Activated CD4-positive, alpha-beta T cell treated with anti-CD3 and anti-CD28 coated beads, Interleukin-2, amount 10 ng/mL, durations not matched to agents 7 days and 5 days (primary cell): ENCODE measurements around the gene CAPN14. TPM values are rescaled to one million over a fixed set of nuclear protein-coding genes. Genes with fewer than 3 reads are reported as not detected.

ENCODE experiments used
- CTCF ChIA-PET: fragments of 350-600 bp; sonication (Branson Sonifier 250); formaldehyde crosslinking; loops from one replicate; lab custom pipeline; 2021; ENCODE audit warnings: antibody characterized with exemption; lab: Charles Lee
- POLR2A ChIA-PET: fragments of 350-600 bp; sonication (Branson Sonifier 250); formaldehyde crosslinking; loops from one replicate; lab custom pipeline; 2021; ENCODE audit warnings: antibody characterized with exemption; lab: Charles Lee
- DNase-seq: peaks from one replicate; pipeline ENCODE4 v3.0.0-alpha.2; 2020
- H3K27ac Mint-ChIP-seq: one replicate; pipeline ENCODE4 v1.8.0; 2021; ENCODE audit warnings: mild to moderate bottlenecking, moderate library complexity, mixed read lengths
- H3K27me3 Mint-ChIP-seq: one replicate; pipeline ENCODE4 v1.8.0; 2021; ENCODE audit warnings: mixed read lengths
- H3K36me3 Mint-ChIP-seq: one replicate; pipeline ENCODE4 v1.8.0; 2021; ENCODE audit warnings: low read depth, mixed read lengths
- H3K4me1 Mint-ChIP-seq: one replicate; pipeline ENCODE4 v1.8.0; 2021; ENCODE audit warnings: mixed read lengths
- H3K4me3 Mint-ChIP-seq: one replicate; pipeline ENCODE4 v1.8.0; 2021; ENCODE audit warnings: mild to moderate bottlenecking, moderate library complexity, mixed read lengths
- H3K9me3 Mint-ChIP-seq: one replicate; pipeline ENCODE4 v1.8.0; 2021; ENCODE audit warnings: mixed read lengths
- total RNA-seq, 2 experiments: library from RNA; stranded (reverse); gene quantifications; one replicate each; pipeline ENCODE4 v1.2.3, GENCODE V29; 2021

Gene CAPN14
- total RNA-seq, 2 experiments from 2014 or later = 0.10 to 0.12 TPM

DNA sequence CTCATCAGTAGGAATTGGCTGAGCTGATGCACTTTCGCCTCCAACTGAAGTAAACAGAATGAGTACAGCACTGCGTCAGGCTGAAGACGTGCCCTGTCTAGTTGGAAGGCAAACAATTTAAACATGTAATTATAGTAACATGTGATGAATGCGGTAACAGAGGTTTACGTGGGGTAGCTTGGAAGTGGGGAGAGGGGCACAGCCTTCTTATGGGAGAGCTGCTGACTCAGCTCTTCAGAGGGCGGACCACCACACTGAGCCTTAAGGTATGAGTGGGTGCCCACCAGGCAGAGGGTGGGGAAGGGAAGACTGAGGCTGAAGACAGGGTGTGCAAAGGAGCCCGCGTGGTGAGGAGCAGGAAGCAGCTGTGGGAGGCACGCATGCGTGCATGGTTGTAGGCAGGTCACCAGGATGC is 10.4 kb upstream of the CAPN14 start:
- no peak overlapping the region for H3K4me3 Mint-ChIP-seq
- no peaks in the 10 kb centered on the region for H3K4me1 Mint-ChIP-seq
- POLR2A ChIA-PET = no interaction called here
- no peak overlapping the region for H3K27ac Mint-ChIP-seq
- CTCF ChIA-PET = interaction anchor here (1.4 kb wide), 1 partner anchor 33 kb away, joined by 3 read pairs; no protein-coding TSS in a partner anchor
- no peak for DNase-seq
- H3K9me3 Mint-ChIP-seq = no peaks in the 10 kb centered on the region
- H3K36me3 Mint-ChIP-seq = no peaks in the 10 kb centered on the region
- peaks cover 21% of the 10 kb centered on the region for H3K27me3 Mint-ChIP-seq

DNA sequence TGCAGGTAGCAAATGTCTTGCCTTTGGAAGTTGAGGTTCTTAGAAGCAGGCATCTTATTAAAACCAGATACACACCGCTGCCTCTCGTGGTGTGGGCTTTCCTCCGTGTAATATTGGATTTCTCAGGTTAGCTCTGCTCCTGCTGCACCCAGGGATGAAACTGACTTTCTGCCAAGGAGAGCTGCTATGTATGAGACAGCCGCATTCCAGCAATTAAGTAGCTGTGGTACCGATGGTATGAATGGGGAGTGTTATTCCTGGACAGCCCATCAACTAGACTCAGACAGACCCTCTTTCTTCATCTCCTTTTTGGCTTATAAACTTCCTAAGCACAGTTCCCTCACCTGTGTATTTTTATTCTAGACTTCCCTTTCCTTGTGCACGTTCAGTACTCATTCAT is 9.8 kb upstream of the CAPN14 start:
- Mint-ChIP-seq H3K27me3 (peaks cover 21% of the 10 kb centered on the region), H3K36me3 (no peaks in the 10 kb centered on the region), H3K9me3 (no peaks in the 10 kb centered on the region), H3K4me3 (no peak overlapping the region), H3K4me1 (no peaks in the 10 kb centered on the region), H3K27ac (no peak overlapping the region)
- no peak for DNase-seq
- POLR2A ChIA-PET = no interaction called here
- CTCF ChIA-PET = interaction anchor here (1.4 kb wide), 1 partner anchor 34 kb away, joined by 3 read pairs; no protein-coding TSS in a partner anchor

DNA sequence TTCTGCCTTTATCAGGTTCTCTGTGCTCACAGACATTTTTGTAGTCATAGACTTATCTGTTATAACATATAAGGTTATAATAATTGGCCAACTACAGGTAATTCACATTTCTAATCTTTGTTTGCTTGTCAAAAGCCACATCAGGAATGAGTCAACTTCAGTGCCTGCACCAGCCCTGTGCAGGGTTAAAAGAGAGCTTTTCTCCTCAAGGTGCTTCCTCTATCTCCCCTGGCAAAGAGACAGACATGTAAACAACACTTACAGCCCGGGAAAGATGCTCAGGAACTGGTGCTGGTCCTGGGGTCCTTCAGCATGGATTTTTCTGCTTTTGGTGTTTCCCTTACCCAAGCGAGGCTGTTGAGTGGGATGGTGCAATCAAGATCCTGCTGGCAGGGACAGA is 9.0 kb upstream of the CAPN14 start:
- Mint-ChIP-seq H3K4me1 (peaks cover 5% of the 10 kb centered on the region), H3K9me3 (no peaks in the 10 kb centered on the region), H3K27ac (no peak overlapping the region), H3K4me3 (no peak overlapping the region), H3K36me3 (no peaks in the 10 kb centered on the region), H3K27me3 (peaks cover 25% of the 10 kb centered on the region)
- ChIA-PET CTCF (interaction anchor here (1.4 kb wide), 1 partner anchor 34 kb away, joined by 3 read pairs; no protein-coding TSS in a partner anchor), POLR2A (no interaction called here)
- no peak for DNase-seq

DNA sequence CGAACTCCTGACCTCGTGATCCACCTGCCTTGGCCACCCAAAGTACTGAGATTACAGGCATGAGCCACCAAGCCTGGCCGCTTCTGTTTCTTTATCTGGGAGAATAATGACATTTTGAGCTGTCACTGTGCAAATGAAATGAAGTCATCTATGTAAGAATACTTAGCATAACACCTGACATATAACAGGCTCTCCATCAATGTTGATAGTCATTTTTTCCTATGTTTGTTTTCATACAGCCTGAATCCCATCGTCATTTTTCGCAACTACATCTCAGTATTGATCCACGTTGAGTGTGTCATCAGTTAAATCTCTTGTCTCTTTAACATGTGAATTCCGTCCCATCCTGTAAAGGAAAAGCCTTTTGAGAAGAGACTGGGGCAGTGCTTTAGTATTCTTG is 6.4 kb upstream of the CAPN14 start:
- DNase-seq = no peak
- H3K9me3 Mint-ChIP-seq = no peaks in the 10 kb centered on the region
- no peak overlapping the region for H3K27ac Mint-ChIP-seq
- POLR2A ChIA-PET = no interaction called here
- peaks cover 11% of the 10 kb centered on the region for H3K27me3 Mint-ChIP-seq
- H3K4me1 Mint-ChIP-seq = peaks cover 16% of the 10 kb centered on the region
- CTCF ChIA-PET = no interaction called here
- no peaks in the 10 kb centered on the region for H3K36me3 Mint-ChIP-seq
- no peak overlapping the region for H3K4me3 Mint-ChIP-seq

DNA sequence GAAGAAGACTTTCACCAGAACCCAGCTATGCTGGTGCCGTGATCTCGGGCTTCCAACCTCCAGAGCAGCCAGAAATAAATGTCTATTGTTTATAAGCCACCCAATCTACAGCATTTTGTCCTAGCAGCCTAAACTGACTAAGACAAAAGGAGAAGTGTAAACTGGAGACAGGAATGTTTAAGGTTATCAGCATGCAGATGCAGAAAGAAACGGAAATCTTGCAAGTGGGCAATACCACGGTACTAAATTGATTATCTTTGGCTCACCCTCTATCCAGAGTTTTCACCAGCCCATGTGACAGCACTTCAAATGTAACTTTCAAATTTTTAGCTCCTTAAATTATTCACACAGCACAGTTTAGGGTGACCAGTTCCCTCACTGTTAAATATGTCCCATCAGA is 5.7 kb upstream of the CAPN14 start:
- DNase-seq = no peak
- peaks cover 19% of the 10 kb centered on the region for H3K4me1 Mint-ChIP-seq
- H3K27ac Mint-ChIP-seq = no peak overlapping the region
- no peaks in the 10 kb centered on the region for H3K9me3 Mint-ChIP-seq
- CTCF ChIA-PET = no interaction called here
- no peaks in the 10 kb centered on the region for H3K36me3 Mint-ChIP-seq
- H3K27me3 Mint-ChIP-seq = peaks cover 11% of the 10 kb centered on the region
- POLR2A ChIA-PET = no interaction called here
- no peak overlapping the region for H3K4me3 Mint-ChIP-seq

DNA sequence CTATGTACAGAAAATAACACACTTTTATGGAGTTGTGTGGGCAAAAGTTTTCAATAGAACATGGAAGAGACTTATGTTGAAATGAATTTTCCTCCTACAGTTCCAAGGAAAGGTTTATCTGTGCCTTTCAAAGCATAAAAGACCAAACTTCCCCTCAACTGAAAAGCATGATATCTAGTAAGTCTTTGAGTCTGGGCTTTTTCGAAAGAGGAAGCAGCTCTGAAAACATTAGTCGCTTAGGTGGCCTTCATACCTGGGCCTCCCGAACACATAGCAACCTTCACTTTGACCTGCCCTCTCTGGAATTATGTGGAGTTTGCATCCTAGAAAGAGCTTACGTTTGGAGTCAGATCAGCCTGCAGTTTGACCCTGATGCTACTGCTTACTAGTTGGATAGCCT is 4.8 kb upstream of the CAPN14 start:
- ChIA-PET POLR2A (no interaction called here), CTCF (no interaction called here)
- no peak overlapping the region for H3K4me3 Mint-ChIP-seq
- H3K4me1 Mint-ChIP-seq = peaks cover 27% of the 10 kb centered on the region
- H3K27ac Mint-ChIP-seq = no peak overlapping the region
- DNase-seq = no peak
- H3K9me3 Mint-ChIP-seq = no peaks in the 10 kb centered on the region
- H3K36me3 Mint-ChIP-seq = no peaks in the 10 kb centered on the region
- H3K27me3 Mint-ChIP-seq = peaks cover 11% of the 10 kb centered on the region

DNA sequence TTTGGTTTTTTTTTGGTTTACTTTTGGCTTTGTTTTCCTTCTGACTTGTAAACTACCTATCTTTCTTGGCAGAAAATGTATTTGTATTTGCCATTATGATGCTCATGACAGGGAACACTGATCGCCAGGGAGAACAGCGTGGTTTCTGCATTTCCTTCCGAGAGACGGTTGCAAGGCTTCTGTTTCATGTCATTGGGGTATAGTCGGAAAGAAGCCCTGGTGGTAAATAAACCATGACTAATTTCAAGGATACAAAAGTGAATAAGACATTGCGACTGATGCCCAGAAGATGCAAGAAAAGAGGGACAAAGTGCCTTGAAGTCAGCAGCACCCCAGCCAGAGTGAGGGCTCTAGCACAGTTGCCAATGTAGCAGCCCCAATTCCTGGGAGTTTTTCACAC is 4.2 kb upstream of the CAPN14 start:
- ChIA-PET POLR2A (no interaction called here), CTCF (no interaction called here)
- no peak overlapping the region for H3K4me3 Mint-ChIP-seq
- peaks cover 11% of the 10 kb centered on the region for H3K27me3 Mint-ChIP-seq
- H3K27ac Mint-ChIP-seq = no peak overlapping the region
- H3K4me1 Mint-ChIP-seq = peaks cover 31% of the 10 kb centered on the region
- no peaks in the 10 kb centered on the region for H3K9me3 Mint-ChIP-seq
- no peaks in the 10 kb centered on the region for H3K36me3 Mint-ChIP-seq
- no peak for DNase-seq

DNA sequence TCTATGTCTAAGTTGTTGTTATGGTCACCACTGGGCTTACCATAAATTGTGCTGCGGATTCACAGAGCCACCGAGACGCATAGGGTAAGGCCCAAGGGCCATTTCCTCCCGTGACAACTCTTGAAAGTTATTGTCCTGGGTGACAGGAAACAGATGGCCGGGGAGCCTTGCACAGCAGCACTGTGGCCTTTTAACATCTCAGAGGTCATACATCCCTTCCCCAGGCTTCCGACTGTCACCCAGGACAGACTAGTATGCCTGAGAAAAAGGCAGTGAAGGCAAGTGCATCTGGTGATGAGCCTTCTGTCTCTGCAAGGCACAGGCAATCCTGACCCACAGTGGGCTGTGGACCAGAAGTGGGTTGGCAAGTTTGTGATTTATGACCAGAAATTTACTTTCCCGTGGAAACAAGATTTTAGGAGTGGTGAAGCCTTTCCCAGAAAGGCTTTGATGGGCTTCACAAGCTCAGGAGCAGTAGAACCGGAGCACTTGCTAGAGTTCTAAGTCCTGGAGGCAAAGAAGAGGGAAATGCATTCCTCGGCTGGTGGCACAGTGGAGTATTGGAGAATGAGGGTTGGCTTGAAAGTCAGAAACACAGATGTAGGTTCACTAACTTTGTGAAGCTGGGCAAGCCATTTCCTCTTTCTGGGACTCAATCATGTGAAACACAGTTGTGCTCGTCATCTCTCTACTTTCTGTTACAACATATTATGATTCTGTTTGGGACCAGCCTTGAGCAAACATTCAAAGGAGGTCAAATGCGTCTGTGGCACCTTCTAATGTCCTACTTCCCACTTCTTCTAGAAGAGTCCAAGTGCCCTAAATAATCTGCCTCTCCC is 2.0 kb upstream of the CAPN14 start:
- Mint-ChIP-seq H3K4me3 (no peak overlapping the region), H3K4me1 (peaks cover 42% of the 10 kb centered on the region), H3K9me3 (no peaks in the 10 kb centered on the region), H3K27me3 (peaks cover 9% of the 10 kb centered on the region), H3K27ac (no peak overlapping the region), H3K36me3 (no peaks in the 10 kb centered on the region)
- ChIA-PET POLR2A (no interaction called here), CTCF (interaction anchor here (1.0 kb wide), 1 partner anchor 26 kb away, joined by 3 read pairs; no protein-coding TSS in a partner anchor)
- DNase-seq = no peak

DNA sequence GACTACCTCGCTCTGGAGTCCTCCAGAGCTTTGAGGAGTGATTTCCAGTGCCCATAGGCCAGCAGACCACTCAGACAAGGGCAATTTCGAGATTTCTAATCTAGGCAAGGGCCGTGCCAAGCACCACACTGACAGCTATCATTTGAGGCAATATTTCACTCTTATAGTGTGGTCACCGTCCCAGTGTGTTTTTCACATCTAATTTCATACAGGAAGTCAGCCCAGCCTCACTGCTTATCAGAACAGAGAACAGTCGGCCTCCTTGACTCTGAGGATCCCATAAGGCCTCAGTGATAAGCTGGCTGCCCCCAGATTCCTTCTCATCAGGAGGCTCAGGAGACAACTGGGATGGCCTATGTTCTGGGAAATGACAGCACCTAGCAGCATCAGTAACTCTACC is 581 bp downstream of the CAPN14 start:
- Mint-ChIP-seq H3K4me3 (no peak overlapping the region), H3K27me3 (peaks cover 4% of the 10 kb centered on the region), H3K36me3 (no peaks in the 10 kb centered on the region), H3K27ac (no peak overlapping the region), H3K4me1 (peaks cover 46% of the 10 kb centered on the region), H3K9me3 (no peaks in the 10 kb centered on the region)
- CTCF ChIA-PET = interaction anchor here (1.3 kb wide), 1 partner anchor 47 kb away, joined by 4 read pairs; no protein-coding TSS in a partner anchor
- DNase-seq = no peak
- POLR2A ChIA-PET = no interaction called here

DNA sequence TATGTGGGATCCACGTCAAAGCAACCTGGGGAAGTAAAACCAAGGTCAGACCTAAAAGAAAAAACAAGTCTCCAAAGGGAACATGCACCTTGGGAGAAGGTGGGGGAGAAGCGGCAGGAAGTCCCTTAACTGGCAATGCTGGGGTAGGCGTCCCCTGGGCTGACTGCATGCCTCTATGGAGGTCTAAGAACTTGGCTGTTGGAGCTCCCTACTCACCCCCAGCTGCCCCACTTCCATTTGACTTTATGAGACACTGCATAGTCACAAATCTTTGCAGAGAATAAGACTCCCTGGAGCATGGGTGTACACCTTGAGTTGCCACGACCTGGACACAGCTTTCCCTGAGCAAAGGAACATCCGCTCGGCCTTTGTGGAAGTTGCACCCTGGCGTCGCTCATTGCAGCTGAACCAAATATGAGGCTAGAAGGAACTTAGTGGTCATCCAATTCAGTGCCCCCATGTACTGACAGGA is 2.8 kb downstream of the CAPN14 start:
- Mint-ChIP-seq H3K27ac (no peak overlapping the region), H3K4me3 (no peak overlapping the region), H3K36me3 (no peaks in the 10 kb centered on the region), H3K9me3 (no peaks in the 10 kb centered on the region), H3K27me3 (no peaks in the 10 kb centered on the region), H3K4me1 (peaks cover 36% of the 10 kb centered on the region)
- no peak for DNase-seq
- ChIA-PET CTCF (no interaction called here), POLR2A (interaction anchor here (0.7 kb wide), 1 partner anchor 84 kb away, joined by 3 read pairs; no protein-coding TSS in a partner anchor)

DNA sequence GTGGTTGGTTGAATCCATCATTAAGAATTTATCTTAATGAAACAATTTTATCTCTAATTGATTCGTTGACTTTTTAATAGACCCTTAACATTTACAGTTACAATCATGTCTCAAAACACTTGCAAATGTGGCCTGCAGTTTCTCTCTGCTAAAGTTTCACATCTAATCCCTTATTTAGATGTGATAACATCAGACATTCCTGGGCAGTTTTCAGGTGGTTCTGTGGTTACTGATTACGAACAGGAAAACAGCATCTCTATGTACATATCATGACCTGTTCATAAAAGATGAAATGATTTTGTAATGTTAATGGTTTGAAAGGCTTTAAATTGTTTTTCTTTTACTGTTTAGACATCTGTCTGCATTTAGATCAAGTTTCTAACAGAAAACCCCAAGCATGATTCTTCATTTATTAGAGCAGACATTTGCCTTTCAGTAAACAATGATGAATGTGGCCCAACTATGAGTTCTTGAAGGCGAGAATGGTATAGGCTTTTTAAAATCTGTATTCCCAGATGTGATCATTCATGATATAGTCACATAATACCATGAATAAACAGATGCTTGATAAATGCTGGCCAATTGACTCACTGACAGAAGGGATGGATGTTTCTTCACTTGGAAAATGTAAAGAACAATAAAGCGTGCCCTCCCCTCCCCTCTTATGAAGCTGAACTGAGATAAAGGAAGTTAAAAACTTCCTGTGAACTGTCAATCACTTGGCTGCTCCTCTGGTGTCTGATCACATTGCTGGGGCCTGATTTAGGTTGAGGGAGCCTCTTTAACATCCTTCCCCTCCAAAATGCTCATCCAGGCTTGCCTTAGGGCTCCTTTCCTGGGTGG is 3.5 kb downstream of the CAPN14 start:
- no peak for DNase-seq
- H3K27me3 Mint-ChIP-seq = no peaks in the 10 kb centered on the region
- ChIA-PET CTCF (no interaction called here), POLR2A (interaction anchor here (0.7 kb wide), 1 partner anchor 84 kb away, joined by 3 read pairs; no protein-coding TSS in a partner anchor)
- peaks cover 30% of the 10 kb centered on the region for H3K4me1 Mint-ChIP-seq
- no peaks in the 10 kb centered on the region for H3K9me3 Mint-ChIP-seq
- no peak overlapping the region for H3K4me3 Mint-ChIP-seq
- no peaks in the 10 kb centered on the region for H3K36me3 Mint-ChIP-seq
- H3K27ac Mint-ChIP-seq = no peak overlapping the region

DNA sequence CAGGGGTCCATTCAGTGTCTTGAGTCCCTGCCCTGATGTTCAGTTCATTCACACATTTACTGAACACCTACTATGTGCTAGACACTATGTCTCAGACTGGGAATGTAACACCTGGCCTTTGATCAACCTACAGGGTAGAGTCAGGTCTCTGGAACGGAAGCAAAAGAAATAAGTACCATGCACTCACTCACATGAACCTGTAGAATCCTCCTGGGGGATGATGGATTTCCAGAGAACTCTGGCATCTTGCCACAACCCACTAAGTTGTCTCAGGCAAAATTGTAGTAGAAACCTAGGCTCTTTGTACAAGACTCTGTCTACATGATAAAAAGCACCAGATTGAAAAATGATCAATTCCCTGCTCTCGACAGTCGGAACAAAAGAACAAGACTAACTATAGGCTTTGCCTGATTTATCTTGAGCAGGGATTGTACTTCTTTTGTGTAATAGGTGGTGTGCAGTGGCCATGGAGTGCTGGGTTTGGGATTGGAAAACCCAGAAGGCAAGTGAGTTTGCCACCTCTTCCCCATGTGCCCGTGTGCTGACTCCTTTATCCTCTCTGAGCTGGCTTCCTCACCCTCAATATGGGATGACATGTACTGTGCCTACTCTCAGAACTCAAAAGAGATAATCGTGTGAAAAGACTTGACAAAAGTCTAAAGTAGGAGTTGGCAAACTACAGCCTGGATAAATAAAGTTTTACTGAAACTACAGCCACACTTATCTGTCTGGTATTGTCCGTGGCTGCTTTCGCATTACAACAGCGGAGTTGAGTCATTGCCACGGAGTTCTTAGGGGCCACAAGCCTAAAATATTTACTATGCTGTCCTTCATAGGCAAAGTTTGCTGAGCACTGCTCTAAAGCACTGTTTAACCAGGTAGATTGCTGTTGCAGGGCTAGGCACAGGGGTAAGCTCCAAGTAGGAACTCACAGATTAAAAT is 4.4 kb downstream of the CAPN14 start:
- H3K27me3 Mint-ChIP-seq = no peaks in the 10 kb centered on the region
- no peaks in the 10 kb centered on the region for H3K36me3 Mint-ChIP-seq
- ChIA-PET CTCF (no interaction called here), POLR2A (no interaction called here)
- no peak overlapping the region for H3K4me3 Mint-ChIP-seq
- DNase-seq = no peak
- no peaks in the 10 kb centered on the region for H3K9me3 Mint-ChIP-seq
- no peak overlapping the region for H3K27ac Mint-ChIP-seq
- peaks cover 26% of the 10 kb centered on the region for H3K4me1 Mint-ChIP-seq
